Mammary epithelial cell (primary cell): ENCODE data around the gene ADD2.

Experiments used
- CTCF ChIP-seq, 2 donors: IDR thresholded peaks in 1 of 2; conservative IDR thresholded peaks in 1 of 2; 2 replicates each; pipeline ENCODE4 v1.5.1; 2011 to 2012; ENCODE audit warnings: inconsistent platforms in 2 of 2, low read length in 2 of 2, mild to moderate bottlenecking in 2 of 2, control low read depth in 1 of 2, low read depth in 1 of 2; ENCODE audit not compliant: insufficient read depth in 1 of 2; ENCODE audit errors: extremely low read depth in 1 of 2
- EZH2 ChIP-seq: IDR thresholded peaks from 2 replicates; pipeline ENCODE4 v1.6.1; 2012; ENCODE audit warnings: low read length, inconsistent platforms, borderline replicate concordance

DNA sequence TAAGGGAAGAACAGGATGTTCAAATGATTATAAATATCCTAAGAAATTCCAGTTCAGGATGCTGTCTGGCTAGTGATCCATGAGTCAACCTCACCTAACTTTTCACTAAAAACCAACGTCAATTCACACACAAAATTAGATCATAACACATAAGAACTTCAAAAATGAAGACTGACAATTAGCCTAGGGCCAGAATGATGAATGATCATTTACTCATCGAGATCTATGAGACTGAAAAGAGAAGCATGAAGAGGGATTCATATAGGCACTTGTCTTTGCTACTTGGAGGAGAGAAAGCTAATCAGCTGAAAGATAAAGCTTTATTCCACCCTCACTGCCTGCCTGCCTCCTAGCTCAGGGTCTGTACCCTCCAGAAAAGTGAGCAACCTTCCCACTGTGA, 29.8 kb downstream of the ADD2 start:
- TF ChIP-seq EZH2 (no peak), CTCF (conservative IDR thresholded peaks at IDR 0.05 in 1 of 2, IDR thresholded peaks at IDR 0.05 in 1 of 2; ENCODE audit: extremely low read depth in 1 of 2, insufficient read depth in 1 of 2, low read depth in 1 of 2, low read length in 2 of 2) (no peak)
